Osteoblast (primary cell): ENCODE data around the gene NINJ1. TPM values are rescaled to one million over a fixed set of nuclear protein-coding genes. Genes with fewer than 3 reads are reported as not detected.

Experiments used
- DNase-seq: peaks from one replicate; pipeline ENCODE4 v3.0.0; 2011; ENCODE audit warnings: low spot score, mixed read lengths; ENCODE audit not compliant: insufficient read length; ENCODE audit errors: missing footprints
- H2AFZ ChIP-seq: 2 replicates; pipeline ENCODE4 v1.6.0; 2011; ENCODE audit warnings: mild to moderate bottlenecking, low read length
- H3K27ac ChIP-seq: 2 replicates; pipeline ENCODE4 v1.5.1; 2011; ENCODE audit warnings: mild to moderate bottlenecking, low read depth, low read length, moderate library complexity
- H3K27me3 ChIP-seq: 2 replicates; pipeline ENCODE4 v1.6.0; 2012; ENCODE audit warnings: mild to moderate bottlenecking, control low read depth, inconsistent platforms, low read length, moderate library complexity; ENCODE audit not compliant: insufficient read depth
- H3K36me3 ChIP-seq: 2 replicates; pipeline ENCODE4 v1.5.1; 2011; ENCODE audit warnings: mild to moderate bottlenecking, low read length, control low read depth, moderate library complexity; ENCODE audit not compliant: insufficient read depth
- H3K4me1 ChIP-seq: 2 replicates; pipeline ENCODE4 v1.5.1; 2011; ENCODE audit warnings: mild to moderate bottlenecking, low read length, control low read depth, moderate library complexity; ENCODE audit not compliant: insufficient read depth
- H3K4me2 ChIP-seq: 2 replicates; pipeline ENCODE4 v1.6.0; 2011; ENCODE audit warnings: mild to moderate bottlenecking, low read length; ENCODE audit not compliant: insufficient read depth
- H3K4me3 ChIP-seq: fragments of 200-600 bp; sonication (generic); 3 replicates; pipeline ENCODE4 v1.5.1; 2012; ENCODE audit warnings: mild to moderate bottlenecking, low read length, inconsistent platforms; ENCODE audit not compliant: insufficient read depth
- H3K79me2 ChIP-seq: 2 replicates; pipeline ENCODE4 v1.6.0; 2012; ENCODE audit warnings: mild to moderate bottlenecking, low read length, control low read depth, inconsistent platforms; ENCODE audit not compliant: insufficient read depth
- H3K9me3 ChIP-seq: 2 replicates; pipeline ENCODE4 v1.5.1; 2011; ENCODE audit warnings: low read depth, low read length, control low read depth
- H4K20me1 ChIP-seq: 2 replicates; pipeline ENCODE4 v1.6.0; 2012; ENCODE audit warnings: mild to moderate bottlenecking, low read length, control low read depth; ENCODE audit not compliant: insufficient read depth
- total RNA-seq: library from RNA; depleted of rRNA; stranded (reverse); fragments of >200 nt; gene quantifications from 2 replicates; pipeline ENCODE4 v1.2.3, GENCODE V29; 2012
- TF ChIP-seq, protein P1 (sequence below): IDR thresholded peaks from 2 replicates; pipeline ENCODE4 v1.5.1; 2011; ENCODE audit warnings: mild to moderate bottlenecking, low read depth, low read length, moderate library complexity; ENCODE audit errors: extremely low read depth

The NINJ1 gene
- total RNA-seq, 1 donor: 34.7 TPM

- H3K79me2 ChIP-seq: peaks cover 21% of the 10 kb centered on the region
- no peak overlapping the region for H3K27ac ChIP-seq
- peaks cover 19% of the 10 kb centered on the region for H3K36me3 ChIP-seq
- peaks cover 5% of the 10 kb centered on the region for H3K4me1 ChIP-seq
- no peaks in the 10 kb centered on the region for H3K27me3 ChIP-seq
- TF ChIP-seq, protein P1, sequence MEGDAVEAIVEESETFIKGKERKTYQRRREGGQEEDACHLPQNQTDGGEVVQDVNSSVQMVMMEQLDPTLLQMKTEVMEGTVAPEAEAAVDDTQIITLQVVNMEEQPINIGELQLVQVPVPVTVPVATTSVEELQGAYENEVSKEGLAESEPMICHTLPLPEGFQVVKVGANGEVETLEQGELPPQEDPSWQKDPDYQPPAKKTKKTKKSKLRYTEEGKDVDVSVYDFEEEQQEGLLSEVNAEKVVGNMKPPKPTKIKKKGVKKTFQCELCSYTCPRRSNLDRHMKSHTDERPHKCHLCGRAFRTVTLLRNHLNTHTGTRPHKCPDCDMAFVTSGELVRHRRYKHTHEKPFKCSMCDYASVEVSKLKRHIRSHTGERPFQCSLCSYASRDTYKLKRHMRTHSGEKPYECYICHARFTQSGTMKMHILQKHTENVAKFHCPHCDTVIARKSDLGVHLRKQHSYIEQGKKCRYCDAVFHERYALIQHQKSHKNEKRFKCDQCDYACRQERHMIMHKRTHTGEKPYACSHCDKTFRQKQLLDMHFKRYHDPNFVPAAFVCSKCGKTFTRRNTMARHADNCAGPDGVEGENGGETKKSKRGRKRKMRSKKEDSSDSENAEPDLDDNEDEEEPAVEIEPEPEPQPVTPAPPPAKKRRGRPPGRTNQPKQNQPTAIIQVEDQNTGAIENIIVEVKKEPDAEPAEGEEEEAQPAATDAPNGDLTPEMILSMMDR: no peak
- H4K20me1 ChIP-seq: peaks cover 16% of the 10 kb centered on the region
- no peak overlapping the region for H3K4me2 ChIP-seq
- no peak overlapping the region for H3K4me3 ChIP-seq
- DNase-seq: peak; percentile 58
- H2AFZ ChIP-seq: no peak overlapping the region
- no peaks in the 10 kb centered on the region for H3K9me3 ChIP-seq
Measured at GRCh38 chr9:93112116-93112863, 21.8 kb downstream of the NINJ1 start.

- H4K20me1 ChIP-seq: peaks cover 24% of the 10 kb centered on the region
Measured at GRCh38 chr9:93111371-93112115, 22.5 kb downstream of the NINJ1 start.

DNA sequence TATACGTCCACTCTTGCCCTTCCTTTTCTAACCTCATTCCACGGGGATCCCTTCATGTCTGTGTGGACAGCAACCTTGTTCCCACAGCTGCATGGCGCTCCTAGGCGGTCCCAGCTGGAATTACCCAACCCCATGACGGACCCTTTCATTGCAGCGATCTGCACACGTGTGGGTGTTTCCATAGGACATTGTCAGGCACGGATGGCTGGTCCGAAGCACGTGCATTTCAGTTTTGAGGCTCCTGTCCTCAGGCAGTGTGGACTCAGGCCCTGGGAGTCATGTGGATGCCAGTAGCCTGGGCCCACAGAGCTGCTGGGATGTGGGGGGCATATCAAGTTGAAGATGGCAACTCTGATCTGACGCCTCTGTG is 23.1 kb downstream of the NINJ1 start:
- Histone ChIP-seq H3K27ac (no peak overlapping the region), H3K4me1 (no peaks in the 10 kb centered on the region), H3K4me3 (no peak overlapping the region), H3K27me3 (no peaks in the 10 kb centered on the region), H4K20me1 (peaks cover 26% of the 10 kb centered on the region), H3K4me2 (no peak overlapping the region), H2AFZ (no peak overlapping the region), H3K36me3 (peaks cover 19% of the 10 kb centered on the region), H3K9me3 (no peaks in the 10 kb centered on the region), H3K79me2 (peaks cover 32% of the 10 kb centered on the region)
- TF ChIP-seq, protein P1: no peak
- peak; percentile 29 for DNase-seq

More at GRCh38 chr9:93111371-93112115, 22.5 kb downstream of the NINJ1 start:
- Histone ChIP-seq H3K4me1 (peaks cover 5% of the 10 kb centered on the region), H3K27ac (no peak overlapping the region), H3K9me3 (no peaks in the 10 kb centered on the region), H3K79me2 (peaks cover 28% of the 10 kb centered on the region), H2AFZ (no peak overlapping the region), H3K27me3 (no peaks in the 10 kb centered on the region), H3K36me3 (peaks cover 19% of the 10 kb centered on the region), H3K4me3 (no peak overlapping the region), H3K4me2 (no peak overlapping the region)
- peak; percentile 79 for DNase-seq
- TF ChIP-seq, protein P1: no peak

DNA sequence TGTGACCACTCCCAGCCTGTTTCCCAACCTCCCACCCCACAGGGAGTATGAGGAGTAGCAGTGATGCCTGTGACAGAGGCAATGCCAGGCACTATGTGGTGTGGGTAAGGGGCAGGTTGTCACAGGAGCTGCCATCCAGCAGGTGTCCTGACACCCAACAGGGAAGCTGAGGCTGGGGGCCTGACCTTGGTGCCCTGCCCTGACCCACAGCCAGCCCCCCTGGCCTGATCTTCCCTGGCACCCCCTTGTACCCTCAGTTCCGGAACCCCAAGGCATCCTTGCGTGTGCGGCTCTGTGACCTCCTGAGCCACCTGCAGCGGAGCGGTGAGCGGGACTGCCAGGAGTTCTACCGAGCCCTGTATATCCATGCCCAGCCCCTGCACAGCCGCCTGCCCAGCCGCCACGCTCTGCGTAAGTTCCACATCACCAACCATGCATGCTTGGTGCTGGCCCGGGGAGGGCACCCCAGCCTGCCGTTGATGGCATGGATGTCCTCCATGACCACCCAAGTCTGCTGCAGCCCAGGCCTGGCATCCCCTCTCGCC is 23.7 kb downstream of the NINJ1 start:
- Histone ChIP-seq H3K4me3 (no peak overlapping the region), H4K20me1 (peaks cover 32% of the 10 kb centered on the region), H3K36me3 (peaks cover 19% of the 10 kb centered on the region), H3K4me1 (no peaks in the 10 kb centered on the region), H3K27ac (no peak overlapping the region), H3K4me2 (no peak overlapping the region), H3K27me3 (no peaks in the 10 kb centered on the region), H3K9me3 (no peaks in the 10 kb centered on the region), H2AFZ (no peak overlapping the region), H3K79me2 (peaks cover 37% of the 10 kb centered on the region)
- DNase-seq: peak; percentile 25
- TF ChIP-seq, protein P1: no peak
